GM15510 (cell line): ENCODE measurements around the gene ZNF165.

Experiments used
- POLR2A ChIP-seq: IDR thresholded peaks from 3 replicates; pipeline ENCODE4 v1.6.1; 2011; ENCODE audit warnings: borderline replicate concordance; ENCODE audit not compliant: insufficient read length; ENCODE audit errors: extremely low read depth

ZNF165 gene

GRCh38 chr6:28115799-28116198, 35.4 kb downstream of the ZNF165 start:
- TF ChIP-seq POLR2A, result no peak

GRCh38 chr6:28117386-28118050, 37.1 kb downstream of the ZNF165 start:
- TF ChIP-seq POLR2A, result no peak

GRCh38 chr6:28118217-28118616, 37.8 kb downstream of the ZNF165 start:
- no peak for TF ChIP-seq POLR2A

DNA sequence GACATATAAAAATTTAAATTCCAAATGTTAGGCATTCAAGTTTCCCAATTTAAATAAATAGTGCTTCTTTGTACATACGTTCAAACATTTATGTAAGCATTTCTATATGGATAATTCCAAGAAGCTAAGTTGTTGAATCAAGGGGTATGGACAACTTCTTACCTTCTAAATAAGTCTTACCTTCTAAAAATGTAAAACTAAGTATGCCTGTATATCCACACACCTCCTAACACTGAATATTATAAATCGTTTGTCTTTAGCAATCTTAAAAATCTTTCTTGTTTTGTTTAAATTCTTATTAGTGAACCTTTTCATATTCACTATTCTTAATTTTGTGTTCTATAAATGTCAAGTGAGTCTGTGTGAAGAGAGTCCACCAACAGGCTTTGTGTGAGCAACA, 41.5 kb downstream of the ZNF165 start:
- TF ChIP-seq POLR2A, result no peak

DNA sequence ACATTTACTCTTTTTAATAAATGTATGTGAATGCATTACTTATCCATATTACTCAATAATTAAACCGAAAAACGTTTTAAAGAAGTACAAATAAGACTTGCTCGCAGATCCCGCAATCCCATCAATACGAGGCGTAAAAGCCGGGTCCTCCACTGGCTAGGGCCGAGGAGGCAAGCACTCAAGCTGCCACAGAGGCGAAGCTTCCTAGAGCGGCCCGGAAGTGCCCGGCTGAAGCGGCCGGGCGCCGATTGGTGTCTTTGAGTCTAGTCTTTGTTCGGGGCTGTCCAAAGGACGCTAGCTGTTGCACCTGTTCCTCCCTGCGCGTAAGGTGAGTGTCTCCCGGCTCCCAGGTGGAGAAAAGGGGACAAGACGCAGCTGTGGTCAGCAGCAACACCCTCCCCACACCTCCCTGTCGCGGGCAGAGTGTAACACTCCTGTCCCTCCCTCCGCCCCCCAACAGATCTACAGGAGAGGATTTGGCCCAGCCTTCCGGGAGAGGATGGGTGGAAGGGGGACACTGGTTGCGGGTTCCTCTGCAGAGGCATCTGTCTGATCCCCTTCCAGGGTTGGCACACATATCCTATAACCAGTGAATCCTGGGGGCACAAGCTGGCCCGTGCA, 44.1 kb downstream of the ZNF165 start, which contains the start of gene ZSCAN16:
TSS of gene ZSCAN16 (plus strand) at position 260 of the 621 bp plus-strand sequence. CDS start 835 bp downstream, outside the sequence.
- peak; percentile 76 for TF ChIP-seq POLR2A

GRCh38 chr6:28124971-28125353, 44.6 kb downstream of the ZNF165 start:
- no peak for TF ChIP-seq POLR2A

- no peak for TF ChIP-seq POLR2A
Observed at GRCh38 chr6:28125401-28125800, 45.0 kb downstream of the ZNF165 start.

DNA sequence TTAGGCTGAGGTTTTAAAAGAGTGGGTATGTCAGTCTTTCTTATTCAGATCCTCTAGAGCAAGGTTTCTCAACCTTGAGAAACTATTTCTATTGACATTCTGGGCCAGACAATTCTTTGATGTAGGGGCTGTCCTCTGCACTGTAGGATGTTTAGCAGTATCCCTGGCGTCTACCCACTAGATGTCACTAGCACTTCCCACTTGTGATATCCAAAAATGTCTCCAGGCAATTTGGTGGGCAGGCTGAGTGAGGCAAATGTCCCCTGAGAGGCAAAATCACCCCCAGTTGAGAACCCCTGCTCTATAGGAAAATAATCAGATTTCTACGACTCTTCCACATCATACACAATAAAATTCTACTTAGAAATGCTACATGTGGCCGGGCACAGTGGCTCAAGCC, 53.6 kb downstream of the ZNF165 start:
- no peak for TF ChIP-seq POLR2A

- TF ChIP-seq POLR2A, result no peak
Observed at GRCh38 chr6:28134716-28135115, 54.3 kb downstream of the ZNF165 start.

- no peak for TF ChIP-seq POLR2A
Observed at GRCh38 chr6:28135393-28135792, 55.0 kb downstream of the ZNF165 start.

DNA sequence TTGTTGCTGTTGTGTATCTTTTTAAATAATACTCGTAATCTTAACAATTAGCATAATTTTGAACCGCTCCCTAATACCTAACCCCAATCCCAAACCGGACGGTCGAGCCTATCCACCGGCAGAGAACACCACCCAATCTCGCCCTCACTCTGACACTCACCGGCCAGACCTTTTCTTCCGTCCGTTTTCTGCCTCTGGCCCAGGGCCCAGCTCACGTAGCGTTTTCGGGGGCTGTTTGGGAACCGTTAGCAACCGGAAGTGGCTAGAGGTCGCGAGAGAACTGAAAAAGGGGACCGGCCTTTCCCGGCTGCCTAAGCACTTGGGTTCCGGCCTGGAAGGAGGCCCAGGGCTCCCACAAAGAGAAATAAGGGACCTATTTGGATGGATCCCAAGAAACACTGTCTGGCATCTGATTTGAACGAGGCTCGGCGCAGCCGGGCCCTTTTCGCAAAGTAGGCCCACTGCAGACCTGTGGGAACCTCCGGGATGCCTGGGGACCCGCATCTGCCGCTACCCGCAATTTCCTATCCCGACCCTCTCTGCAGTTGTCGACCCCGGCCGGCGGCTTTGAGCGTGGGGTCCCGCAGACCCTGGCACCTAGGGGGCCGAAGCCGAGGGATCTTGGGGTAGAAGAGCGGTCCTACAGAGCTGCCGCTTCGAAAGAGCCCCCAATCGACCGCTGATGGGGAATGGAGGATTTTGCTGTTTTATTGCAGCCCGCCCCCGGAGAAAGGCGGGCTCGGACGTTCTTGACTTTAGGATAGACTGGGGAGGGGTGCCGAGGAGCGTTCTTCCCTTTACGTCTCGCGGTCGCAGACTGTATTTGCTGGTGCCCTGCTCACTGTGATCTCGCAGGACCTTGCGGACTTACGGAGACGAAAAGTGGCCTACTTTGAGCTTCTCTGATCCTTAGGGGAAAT, 56.5 kb downstream of the ZNF165 start:
- TF ChIP-seq POLR2A, result peak; percentile 70

DNA sequence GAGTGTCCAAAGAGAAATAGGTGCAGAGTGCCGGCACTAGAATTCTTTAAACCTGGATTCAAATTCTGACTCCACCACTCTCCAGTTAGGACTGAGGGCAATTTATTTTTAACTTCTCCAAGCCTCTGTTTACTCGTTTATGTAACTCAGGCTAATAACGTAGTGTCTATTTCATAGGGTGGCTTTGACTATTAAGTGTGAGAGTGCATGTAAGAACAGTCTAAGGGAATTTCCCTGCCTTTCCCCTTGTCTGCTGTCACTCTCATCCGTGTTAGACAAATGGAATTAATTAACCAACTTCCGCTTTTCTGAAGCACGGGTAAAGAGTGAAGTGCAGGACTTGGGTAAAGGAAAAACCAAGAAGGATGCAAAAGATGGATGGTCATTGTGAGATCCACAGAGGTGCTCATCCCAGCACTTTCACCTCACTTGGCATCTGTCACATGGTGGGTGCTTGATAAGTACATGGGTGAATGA, 57.2 kb downstream of the ZNF165 start:
- no peak for TF ChIP-seq POLR2A
